SK-N-SH treated with all-trans-retinoic acid at 6 μM for 48 hours (cell line): ENCODE measurements around the gene PRKCG.

Experiments used
- ARNTL ChIP-seq: fragments of 450-650 bp; formaldehyde crosslinking; IDR thresholded peaks from 2 replicates; pipeline ENCODE4 v1.5.0; 2020; ENCODE audit warnings: low read depth, mild to moderate bottlenecking, moderate library complexity, borderline replicate concordance
- CSDC2 ChIP-seq: fragments of 250-450 bp; sonication (Bioruptor Pico); IDR thresholded peaks from 2 replicates; pipeline ENCODE4 v1.5.0; 2020; ENCODE audit warnings: mild to moderate bottlenecking, moderate library complexity
- ISL1 ChIP-seq: fragments of 250-450 bp; sonication (Bioruptor Pico); IDR thresholded peaks from 2 replicates; pipeline ENCODE4 v2.1.2; 2022; ENCODE audit warnings: mild to moderate bottlenecking, moderate library complexity
- PATZ1 ChIP-seq: fragments of 250-450 bp; sonication (Bioruptor Pico); IDR thresholded peaks from 2 replicates; pipeline ENCODE4 v1.8.0; 2020; ENCODE audit warnings: mild to moderate bottlenecking, moderate library complexity, borderline replicate concordance
- RARB ChIP-seq: fragments of 250-450 bp; sonication (Bioruptor Pico); IDR thresholded peaks from 2 replicates; pipeline ENCODE4 v1.8.0; 2021; ENCODE audit warnings: mild to moderate bottlenecking, moderate library complexity
- SNAI2 ChIP-seq: fragments of 250-450 bp; sonication (Bioruptor Pico); IDR thresholded peaks from 2 replicates; pipeline ENCODE4 v1.5.0; 2020; ENCODE audit warnings: mild to moderate bottlenecking, moderate library complexity
- ZNF70 ChIP-seq: fragments of 450-650 bp; formaldehyde crosslinking; IDR thresholded peaks from 2 replicates; pipeline ENCODE4 v1.5.0; 2020; ENCODE audit warnings: mild to moderate bottlenecking, moderate library complexity

- TF ChIP-seq RARB (CRISPR knock-in tag) (no peak), ARNTL (CRISPR knock-in tag) (no peak), ZNF70 (CRISPR knock-in tag) (no peak), CSDC2 (CRISPR knock-in tag) (no peak), SNAI2 (no peak), PATZ1 (CRISPR knock-in tag) (no peak), ISL1 (no peak)
These were observed 33.0 kb downstream of the PRKCG start for GRCh38 chr19:53915000-53915399.
